ENCODE data around the gene DDX47.

GRCh38 chr12:12821975-12822374 is 8.8 kb downstream of the DDX47 start:
- TF ChIP-seq SMC3 (IDR thresholded peaks at IDR 0.05; ENCODE audit: borderline replicate concordance, low read length) (no peak), ZNF24 (IDR thresholded peaks at IDR 0.05) (no peak), MYB (IDR thresholded peaks at IDR 0.05; ENCODE audit: borderline replicate concordance, low read depth, low read length) (no peak)

Data from GM12878 (cell line).